Activated CD4-positive, alpha-beta T cell treated with anti-CD3 and anti-CD28 coated beads, Interleukin-2, amount 50 U/mL, for 24 hours (primary cell): ENCODE measurements around the gene CTSL.

ENCODE experiments used
- DNase-seq, 2 donors: peaks; one replicate each; pipeline ENCODE4 v3.0.0-alpha.2; 2020; ENCODE audit warnings: low read depth in 1 of 2, low spot score in 1 of 2

Gene CTSL

DNA sequence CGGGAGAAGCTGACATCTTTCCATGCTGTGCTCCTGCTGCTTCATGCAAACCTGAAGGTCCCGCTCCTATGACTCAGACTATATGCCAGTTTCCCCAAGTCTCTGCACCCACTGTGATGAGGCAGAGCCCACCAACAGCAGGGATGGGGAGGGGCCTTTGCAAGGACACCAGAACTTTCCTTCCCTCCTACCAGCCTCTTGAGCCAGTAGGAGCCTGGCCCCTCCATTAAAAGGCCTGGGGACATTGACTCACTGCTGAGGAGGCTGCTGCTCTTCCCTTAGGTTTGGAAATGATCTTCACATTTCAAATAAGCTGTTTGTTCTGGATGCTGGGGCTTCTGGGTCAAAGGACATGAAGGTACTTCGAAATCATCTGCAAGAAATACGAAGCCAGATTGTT is 26.1 kb upstream of the CTSL start:
- no peak for DNase-seq

DNA sequence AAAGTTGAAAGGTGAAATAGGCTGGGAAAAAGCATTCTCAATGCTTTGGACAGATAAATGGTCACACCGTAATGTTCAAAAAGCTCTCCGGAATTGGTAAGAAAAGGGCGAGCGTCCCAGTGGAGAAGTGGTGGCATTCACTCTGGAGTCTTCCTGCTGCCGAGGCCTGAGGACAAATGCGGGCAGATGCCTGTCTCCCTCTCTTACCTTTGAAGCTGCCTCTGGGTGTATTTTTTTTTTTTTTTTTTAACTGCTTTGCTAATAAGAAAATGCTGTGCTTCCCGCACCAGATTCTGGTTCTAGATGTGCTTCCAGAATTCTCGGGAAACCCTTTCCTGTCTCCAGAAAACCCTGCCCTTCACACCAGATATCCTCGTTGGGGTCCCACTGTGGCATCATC is 24.4 kb upstream of the CTSL start:
- no peak for DNase-seq

DNA sequence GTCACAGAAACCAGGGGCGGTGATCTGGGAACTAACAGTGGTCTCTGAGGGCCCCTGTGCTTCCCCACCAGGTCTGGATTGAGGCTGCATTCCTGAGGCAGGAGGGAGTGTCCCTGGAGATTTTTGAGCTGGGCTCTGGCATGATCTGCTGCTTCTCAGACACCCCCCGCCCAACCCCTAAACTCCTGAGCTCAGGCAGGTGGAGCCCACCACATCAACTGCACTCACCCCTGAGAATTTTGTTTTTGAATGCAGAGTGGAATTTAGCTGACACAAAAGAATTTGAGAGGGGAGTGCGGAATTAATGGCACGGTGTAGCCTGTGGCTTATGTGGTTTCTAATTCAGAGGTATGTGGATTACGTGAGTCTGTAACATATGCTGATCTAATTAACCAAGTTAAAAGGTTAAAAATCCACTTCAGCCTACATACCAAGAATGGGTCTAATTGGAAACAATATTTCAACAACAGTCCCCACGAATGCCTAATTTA is 23.9 kb upstream of the CTSL start:
- DNase-seq = no peak

DNA sequence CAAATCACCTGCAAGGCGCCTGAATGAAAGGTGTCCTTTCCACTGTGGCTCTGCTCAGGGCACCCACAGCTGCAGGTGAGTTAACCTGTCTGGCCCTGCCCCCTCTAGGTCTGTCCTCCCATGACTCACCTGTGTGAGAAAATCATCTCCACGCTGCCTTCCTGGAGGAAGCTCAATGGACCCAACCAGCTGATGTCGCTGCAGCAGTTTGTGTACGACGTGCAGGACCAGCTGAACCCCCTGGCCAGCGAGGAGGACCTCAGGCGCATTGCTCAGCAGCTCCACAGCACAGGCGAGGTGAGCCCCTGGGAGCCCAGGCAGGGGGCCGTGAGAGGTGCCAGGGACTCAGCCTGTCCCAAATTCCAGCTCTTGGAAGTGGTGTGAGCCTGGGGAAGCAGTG is 23.0 kb upstream of the CTSL start:
- DNase-seq = no peak

DNA sequence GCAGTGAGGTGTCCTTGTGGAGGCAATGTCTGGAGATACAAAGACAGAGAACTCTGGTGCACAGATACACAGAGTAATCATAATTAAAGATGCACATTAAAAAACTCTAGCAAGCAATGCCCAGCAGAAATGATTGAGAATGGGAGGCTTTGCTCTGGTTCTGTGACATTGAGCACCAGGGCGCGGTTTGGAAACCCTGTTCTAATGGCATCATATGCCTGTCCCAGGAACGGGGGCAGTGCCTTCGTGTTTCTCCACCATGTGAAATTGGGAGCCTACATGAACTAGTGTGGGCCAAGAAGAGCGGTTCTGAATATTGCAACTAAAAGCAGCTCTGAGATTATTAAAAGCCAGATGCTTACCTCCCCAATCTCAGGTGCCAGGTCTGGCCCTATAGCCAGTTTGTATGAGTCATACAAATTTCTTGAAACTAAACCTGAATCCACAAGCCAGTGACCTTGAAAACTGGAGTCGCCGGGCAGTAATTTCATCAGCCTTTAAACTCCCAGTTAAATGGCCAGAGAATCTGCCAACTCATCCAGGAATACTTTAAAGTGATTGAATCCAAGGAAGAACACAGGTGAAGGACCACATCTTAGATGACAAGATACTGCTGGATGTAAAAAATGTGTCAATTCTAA is 22.2 kb upstream of the CTSL start:
- DNase-seq = no peak

DNA sequence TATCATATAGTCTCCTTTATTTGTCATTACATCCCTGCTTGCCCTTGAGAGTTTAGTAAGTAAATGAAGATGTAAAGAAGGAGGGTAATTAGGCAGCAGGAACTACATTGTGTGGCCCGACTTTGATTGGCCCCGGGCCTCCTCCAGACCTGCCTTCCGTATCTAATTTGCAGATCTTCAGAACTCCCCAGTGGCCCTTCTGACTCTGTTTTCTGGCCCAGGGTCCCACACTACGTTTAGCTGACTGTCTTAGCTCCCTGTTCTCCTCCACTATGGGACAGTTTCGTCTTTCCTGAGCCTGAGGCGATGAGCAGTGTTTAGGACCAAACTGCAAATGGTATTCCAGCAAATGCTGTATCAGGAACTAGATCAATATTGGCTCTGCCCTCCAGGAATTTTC is 21.6 kb upstream of the CTSL start:
- no peak for DNase-seq

DNA sequence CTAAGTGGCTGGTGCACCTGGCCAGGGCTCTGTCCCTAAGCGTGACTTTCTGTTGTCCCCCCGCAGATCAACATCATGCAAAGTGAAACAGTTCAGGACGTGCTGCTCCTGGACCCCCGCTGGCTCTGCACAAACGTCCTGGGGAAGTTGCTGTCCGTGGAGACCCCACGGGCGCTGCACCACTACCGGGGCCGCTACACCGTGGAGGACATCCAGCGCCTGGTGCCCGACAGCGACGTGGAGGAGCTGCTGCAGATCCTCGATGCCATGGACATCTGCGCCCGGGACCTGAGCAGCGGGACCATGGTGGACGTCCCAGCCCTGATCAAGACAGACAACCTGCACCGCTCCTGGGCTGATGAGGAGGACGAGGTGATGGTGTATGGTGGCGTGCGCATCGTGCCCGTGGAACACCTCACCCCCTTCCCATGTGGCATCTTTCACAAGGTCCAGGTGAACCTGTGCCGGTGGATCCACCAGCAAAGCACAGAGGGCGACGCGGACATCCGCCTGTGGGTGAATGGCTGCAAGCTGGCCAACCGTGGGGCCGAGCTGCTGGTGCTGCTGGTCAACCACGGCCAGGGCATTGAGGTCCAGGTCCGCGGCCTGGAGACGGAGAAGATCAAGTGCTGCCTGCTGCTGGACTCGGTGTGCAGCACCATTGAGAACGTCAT is 19.7 kb upstream of the CTSL start:
- DNase-seq = no peak

DNA sequence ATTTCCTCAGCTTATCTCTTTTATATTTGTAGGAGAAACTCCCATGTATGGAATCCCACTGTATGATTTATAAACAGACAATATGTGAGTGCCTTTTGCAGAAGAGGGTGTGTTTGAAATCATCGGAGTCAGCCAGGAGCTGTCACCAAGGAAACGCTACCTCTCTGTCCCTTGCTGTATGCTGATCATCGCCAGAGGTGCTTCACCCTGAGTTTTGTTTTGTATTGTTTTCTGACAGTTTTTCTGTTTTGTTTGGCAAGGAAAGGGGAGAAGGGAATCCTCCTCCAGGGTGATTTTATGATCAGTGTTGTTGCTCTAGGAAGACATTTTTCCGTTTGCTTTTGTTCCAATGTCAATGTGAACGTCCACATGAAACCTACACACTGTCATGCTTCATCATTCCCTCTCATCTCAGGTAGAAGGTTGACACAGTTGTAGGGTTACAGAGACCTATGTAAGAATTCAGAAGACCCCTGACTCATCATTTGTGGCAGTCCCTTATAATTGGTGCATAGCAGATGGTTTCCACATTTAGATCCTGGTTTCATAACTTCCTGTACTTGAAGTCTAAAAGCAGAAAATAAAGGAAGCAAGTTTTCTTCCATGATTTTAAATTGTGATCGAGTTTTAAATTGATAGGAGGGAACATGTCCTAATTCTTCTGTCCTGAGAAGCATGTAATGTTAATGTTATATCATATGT is 18.0 kb upstream of the CTSL start:
- DNase-seq = no peak

DNA sequence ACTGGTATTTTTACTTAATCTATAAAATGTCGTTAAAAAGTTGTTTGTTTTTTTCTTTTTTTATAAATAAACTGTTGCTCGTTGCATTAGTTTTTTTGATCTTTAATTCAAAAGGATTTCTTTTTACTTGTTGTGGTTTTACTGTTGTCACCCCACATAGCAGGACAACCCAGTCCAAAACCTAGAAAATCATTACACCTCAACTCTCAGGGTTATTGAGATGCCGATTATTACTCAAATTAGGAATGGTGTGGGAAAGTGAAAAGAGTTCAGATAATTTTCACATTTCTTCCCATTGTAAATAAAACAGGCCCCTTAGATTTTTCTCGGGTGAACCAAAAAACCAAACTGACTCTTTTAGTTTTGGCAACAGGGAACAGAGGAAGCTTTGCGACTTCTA is 17.4 kb upstream of the CTSL start:
- DNase-seq = no peak

DNA sequence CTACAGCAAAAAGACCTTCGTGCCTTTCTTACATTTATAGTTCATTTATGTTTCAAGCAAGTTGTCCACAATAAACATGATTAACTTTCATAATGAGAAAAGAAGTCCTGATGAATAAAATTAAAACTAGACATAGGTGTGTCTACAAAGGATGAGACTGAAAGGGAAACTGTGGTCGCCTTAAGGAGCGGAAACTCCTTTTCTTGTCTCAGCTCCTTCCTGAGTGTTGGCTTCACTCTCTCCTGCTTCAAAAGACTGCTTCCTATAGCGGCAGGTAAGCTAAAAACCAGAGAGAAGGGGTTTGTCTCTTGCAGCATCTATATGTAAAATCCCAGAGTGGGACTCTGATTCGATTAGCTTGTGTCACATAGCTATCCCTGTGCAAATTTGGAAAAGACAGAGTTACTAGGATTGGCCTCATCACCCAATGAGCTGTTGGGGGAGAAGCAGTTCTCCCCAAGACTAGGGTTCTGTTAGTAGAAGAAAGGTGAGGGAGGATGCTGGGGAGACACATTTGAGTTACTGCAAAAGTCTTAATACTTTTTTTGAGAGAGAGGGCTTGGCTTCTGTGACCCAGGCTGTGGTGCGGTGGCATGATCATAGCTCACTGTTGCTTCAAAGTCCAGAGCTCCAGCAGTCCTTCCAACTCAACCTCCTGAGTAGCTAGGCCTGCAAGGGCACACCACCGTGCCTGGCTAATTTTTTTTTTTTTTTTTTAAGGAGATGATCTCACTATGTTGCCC is 16.8 kb upstream of the CTSL start:
- DNase-seq = peak in 1 of 2 donors; percentile 35

DNA sequence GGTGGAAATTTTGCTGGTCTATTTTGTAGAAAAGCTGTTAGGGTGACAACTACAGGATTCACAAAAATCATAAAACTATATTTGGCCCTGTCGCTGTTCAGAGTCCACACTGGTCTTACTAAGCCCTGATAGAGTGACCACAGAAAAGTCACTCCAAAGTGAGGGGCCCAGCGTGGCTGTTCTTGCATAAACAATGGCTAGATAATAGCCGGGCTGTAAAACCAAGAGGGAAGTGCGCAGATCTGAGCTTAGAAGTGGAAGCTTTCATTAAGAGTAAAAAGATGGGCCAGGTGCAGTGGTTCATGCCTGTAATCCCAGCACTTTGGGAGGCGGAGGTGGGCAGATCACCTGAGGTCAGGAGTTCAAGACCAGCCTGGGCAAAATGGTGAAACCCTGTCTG is 15.5 kb upstream of the CTSL start:
- no peak for DNase-seq

DNA sequence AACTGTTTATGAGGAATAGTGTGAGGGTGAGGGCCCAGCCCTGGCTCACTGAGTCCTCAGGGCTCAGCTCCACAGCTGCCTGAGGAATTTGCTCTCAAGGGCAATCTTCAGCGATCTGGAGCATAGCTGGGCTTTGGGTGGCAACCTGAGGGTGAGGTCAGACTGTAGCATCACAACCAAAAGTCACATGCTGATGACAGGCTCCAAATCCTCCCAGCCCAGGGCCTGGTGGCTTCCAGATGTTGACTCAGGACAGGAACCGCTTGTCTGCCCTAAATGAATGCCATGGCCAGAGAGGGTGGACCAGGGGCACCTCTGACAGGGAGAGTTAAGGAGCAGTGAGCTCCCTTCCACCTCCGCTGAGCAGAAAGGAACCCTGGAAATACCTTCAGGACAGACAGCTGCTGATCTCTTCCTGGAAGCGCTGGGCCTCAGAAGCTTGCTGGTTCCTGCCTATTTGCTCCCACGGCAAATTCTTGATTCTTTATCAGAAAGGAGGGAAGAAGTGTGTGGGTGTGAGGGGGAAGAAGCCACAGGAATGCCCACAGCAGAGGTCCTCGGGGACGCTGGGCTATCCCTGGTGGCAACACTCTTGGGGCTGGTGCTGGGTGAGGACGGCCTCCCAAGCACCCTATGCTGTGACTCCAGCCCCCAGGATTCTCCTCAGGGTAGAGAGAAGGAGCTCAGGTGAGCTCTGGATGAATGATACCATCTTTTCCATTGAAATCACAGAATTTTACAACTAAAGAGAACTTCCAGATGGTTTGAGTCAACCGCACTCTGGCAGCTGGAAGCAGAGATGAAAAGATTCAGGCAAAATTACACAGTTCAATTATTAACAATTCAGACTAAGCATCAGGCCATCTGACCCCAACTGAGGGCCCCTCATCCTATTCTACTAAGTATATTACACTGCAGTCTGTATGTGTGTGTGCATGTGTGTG is 13.8 kb upstream of the CTSL start:
- no peak for DNase-seq

DNA sequence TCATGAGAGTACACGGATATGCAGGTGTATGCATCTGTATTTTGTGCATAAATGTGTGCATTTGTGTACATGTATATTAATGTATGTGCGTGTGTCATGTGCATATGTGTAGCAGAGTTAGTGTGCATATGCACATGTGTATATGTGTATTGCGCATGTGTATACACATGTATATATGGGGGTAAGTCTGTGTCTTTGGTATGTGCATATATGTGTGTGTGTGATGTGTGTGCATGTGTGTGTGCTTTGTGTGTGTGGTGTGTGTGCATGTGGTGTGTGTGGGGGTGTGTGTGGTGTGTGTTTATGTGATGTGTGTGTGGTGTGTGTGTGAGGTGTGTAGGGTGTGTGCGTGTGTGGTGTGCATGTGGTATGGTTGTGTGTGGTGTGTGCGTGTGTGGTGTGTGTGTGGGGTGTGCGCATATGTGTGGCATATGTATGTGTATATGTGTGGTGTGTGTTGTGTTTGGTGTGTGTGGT is 13.1 kb upstream of the CTSL start:
- no peak for DNase-seq

DNA sequence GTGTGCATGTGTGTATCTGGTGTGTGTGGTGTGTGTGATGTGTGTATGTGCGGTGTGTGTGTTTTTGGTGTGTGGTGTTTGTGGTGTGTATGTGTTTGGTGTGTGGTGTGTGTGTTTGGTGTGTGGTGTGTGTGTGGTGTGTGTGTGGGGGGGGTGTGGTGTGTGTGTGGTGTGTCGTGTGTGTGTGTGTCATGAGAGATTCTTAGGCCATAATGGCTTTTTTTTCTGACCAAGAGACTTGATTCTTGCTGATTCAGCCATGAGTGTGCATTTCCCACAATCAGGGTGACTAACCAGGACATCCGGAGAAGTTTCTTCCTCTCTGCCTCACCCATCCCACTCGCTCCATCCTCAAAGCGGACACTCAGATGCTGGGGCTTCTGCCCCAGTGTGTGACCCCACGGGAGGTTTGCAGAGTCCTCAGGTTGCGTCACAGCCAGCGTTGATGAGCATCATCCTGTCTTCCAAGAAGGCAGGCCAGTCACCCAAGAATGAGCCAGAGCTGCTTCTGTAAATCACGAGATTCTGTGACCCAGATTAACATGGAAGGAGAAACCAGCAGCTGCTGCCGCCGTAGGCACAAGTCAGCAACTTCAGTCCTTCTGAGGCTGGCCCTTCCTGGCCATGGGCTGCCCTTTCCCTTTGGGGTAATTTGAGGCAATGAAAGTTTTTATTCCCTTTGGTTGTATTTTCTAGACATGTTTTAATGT is 12.5 kb upstream of the CTSL start:
- no peak for DNase-seq

DNA sequence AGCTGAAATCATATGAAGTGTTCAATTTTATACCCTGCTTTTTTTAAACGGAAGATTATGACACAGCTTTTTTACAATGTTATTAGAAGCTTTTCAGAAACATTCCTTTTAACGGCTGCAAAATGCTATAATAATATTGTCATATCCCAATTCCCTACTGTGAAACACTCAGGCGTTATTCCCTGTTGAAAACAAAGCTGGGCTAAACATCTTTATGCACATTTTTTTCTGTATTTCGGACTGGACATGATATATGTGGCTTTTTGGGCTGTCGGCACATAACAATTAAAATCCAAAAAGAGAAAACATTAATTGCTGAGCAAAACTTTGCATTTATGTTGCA is 12.0 kb upstream of the CTSL start:
- no peak for DNase-seq

DNA sequence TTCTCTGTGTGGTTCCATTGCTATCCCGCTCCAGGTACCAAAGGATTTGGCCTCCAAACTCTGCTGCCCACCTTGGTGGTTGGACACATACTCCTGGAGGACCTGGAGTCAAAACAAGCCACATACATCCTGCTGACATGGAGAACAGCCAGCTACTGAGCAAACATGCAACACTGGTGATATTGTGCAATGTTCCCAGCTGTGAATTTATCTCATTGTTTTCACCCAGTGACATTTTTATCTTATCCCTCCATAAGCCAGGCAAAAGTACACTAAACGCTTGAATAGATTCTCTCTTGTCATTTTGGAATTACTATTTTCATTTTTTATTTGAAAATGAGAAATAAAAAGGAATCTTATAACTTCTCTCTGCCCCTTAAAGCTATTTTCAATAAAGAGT is 11.1 kb upstream of the CTSL start:
- no peak for DNase-seq

DNA sequence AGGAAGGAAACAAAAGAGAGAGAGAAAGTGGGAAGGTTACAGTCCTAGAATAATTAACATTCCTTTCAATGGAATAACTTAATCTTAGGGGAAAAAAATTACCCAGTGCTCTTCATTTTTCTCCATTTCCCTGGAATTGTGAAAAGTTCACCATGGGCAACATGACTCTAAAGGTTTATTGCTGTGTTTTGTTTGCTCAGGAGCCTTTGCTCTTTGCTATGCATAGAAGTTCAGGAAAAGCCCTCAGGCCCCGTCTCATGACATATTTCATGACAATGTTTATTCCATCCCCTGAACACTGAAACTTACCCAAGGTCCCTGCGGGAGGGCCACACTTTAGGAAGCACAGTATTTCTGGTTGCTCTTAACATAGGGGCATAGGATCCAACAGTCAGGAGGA is 9.8 kb upstream of the CTSL start:
- DNase-seq = no peak

DNA sequence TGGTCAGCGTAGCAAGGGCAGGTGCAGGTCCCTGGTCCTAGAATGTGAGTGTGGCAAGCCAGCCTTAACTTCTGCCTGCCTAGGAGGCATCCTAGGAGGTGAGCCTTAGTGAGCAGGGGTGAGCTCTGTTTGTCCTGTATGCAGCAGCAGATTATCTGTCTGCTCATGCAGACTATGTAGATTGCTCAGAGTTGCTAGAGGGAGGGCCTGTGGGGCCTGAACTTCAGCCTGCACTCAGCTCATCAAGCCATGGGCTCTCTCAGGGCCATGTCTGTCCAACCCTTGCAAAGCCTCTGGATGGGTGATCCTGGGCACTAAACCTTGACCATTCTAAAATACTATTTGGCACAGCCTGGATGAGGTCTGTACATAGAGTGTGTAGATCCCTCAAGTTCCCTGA is 8.5 kb upstream of the CTSL start:
- no peak for DNase-seq

DNA sequence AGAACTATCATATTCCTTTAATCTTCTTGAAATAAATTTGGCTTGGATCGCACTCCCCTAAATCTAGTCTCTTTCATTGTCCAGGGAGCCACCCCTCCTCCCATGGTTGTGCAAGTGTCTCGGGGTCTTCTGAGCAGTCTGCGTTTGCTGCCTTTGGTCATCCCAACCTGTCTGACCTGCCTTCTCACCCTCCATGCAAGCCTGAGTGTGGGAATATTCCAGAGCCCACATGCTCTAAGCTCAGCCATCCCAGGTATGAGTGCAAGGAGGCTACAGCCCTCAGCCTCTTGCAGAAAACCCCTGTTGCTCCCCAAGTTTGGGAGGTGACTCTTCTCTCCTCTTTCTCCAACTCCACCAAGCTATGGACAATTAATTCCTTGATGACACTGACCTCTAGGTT is 7.7 kb upstream of the CTSL start:
- DNase-seq = no peak
